ENCODE results near the gene ADARB2.

Gene ADARB2

DNA sequence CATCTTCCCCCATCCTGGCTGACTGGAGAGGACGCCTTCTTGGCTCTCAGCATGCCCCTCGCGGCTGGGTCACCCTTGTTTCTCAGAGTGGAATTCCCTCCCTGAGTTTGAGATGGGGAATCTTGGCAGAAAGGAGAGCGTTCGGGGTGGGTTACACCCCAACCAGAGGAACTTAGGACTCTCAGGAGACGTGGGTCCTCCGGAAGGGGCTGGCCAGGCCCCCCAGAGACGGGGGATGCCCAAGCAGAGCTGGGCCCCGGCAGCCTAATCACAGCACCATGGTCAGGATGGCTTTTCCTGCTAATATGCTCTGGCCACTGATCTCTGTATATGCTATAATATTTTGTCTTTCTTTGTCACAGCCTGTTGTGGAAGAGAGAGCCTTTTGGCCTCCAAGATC is 466.8 kb downstream of the ADARB2 start:
- no peak overlapping the region for H3K4me3 ChIP-seq (ENCODE audit: low read depth in 1 of 2, low read length in 1 of 2)
- H3K4me1 ChIP-seq (ENCODE audit: control insufficient read depth in 1 of 2, insufficient read depth in 1 of 2, low read depth in 1 of 2, low read length in 1 of 2) = peaks cover 2 to 7% of the 10 kb centered on the region in 2 experiments
- peaks cover 3% of the 10 kb centered on the region for H3K27me3 ChIP-seq
- TF ChIP-seq, protein P1, sequence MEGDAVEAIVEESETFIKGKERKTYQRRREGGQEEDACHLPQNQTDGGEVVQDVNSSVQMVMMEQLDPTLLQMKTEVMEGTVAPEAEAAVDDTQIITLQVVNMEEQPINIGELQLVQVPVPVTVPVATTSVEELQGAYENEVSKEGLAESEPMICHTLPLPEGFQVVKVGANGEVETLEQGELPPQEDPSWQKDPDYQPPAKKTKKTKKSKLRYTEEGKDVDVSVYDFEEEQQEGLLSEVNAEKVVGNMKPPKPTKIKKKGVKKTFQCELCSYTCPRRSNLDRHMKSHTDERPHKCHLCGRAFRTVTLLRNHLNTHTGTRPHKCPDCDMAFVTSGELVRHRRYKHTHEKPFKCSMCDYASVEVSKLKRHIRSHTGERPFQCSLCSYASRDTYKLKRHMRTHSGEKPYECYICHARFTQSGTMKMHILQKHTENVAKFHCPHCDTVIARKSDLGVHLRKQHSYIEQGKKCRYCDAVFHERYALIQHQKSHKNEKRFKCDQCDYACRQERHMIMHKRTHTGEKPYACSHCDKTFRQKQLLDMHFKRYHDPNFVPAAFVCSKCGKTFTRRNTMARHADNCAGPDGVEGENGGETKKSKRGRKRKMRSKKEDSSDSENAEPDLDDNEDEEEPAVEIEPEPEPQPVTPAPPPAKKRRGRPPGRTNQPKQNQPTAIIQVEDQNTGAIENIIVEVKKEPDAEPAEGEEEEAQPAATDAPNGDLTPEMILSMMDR (IDR thresholded peaks at IDR 0.05) = no peak
- no peaks in the 10 kb centered on the region for H3K36me3 ChIP-seq
- no peaks in the 10 kb centered on the region for H3K9me3 ChIP-seq
- H3K27ac ChIP-seq = no peak overlapping the region

GRCh38 chr10:1268831-1269230 is 468.5 kb downstream of the ADARB2 start:
- no peaks in the 10 kb centered on the region for H3K36me3 ChIP-seq
- TF ChIP-seq, protein P1 (IDR thresholded peaks at IDR 0.05) = no peak

GRCh38 chr10:1267568-1267967 is 469.8 kb downstream of the ADARB2 start:
- Histone ChIP-seq H3K4me1 (ENCODE audit: control insufficient read depth in 1 of 2, insufficient read depth in 1 of 2, low read depth in 1 of 2, low read length in 1 of 2) (peaks cover 2 to 7% of the 10 kb centered on the region in 2 experiments), H3K27me3 (peaks cover 3% of the 10 kb centered on the region), H3K4me3 (ENCODE audit: low read depth in 1 of 2, low read length in 1 of 2) (no peak overlapping the region), H3K36me3 (no peaks in the 10 kb centered on the region), H3K27ac (no peak overlapping the region), H3K9me3 (no peaks in the 10 kb centered on the region)
- TF ChIP-seq, protein P1 (IDR thresholded peaks at IDR 0.05) = no peak

More at GRCh38 chr10:1268831-1269230, 468.5 kb downstream of the ADARB2 start:
- no peak overlapping the region for H3K27ac ChIP-seq
- peaks cover 3% of the 10 kb centered on the region for H3K27me3 ChIP-seq
- no peaks in the 10 kb centered on the region for H3K9me3 ChIP-seq
- H3K4me1 ChIP-seq (ENCODE audit: control insufficient read depth in 1 of 2, insufficient read depth in 1 of 2, low read depth in 1 of 2, low read length in 1 of 2) = peaks cover 2 to 7% of the 10 kb centered on the region in 2 experiments
- no peak overlapping the region for H3K4me3 ChIP-seq (ENCODE audit: low read depth in 1 of 2, low read length in 1 of 2)

DNA sequence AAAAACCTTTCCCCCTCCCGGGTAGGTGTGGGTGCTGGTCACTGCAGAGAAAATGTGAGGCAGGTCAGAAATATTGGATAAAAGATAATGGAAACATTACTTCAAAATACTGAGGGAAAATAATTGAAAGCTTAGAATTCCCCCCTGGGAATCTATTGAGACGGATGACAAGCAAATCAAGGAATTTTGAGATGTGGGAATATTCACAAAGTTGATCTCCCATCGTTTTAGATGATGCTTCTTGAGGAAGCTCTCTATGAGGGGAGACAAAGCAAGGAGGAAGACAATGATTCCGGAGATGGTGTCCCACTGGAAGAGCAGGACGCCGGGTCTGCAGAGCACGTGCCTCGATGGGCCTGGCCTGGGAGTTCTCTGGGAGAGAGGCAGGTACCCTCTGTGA is 470.2 kb downstream of the ADARB2 start:
- TF ChIP-seq, protein P1 (IDR thresholded peaks at IDR 0.05) = no peak
- Histone ChIP-seq H3K27me3 (peaks cover 3% of the 10 kb centered on the region), H3K36me3 (no peaks in the 10 kb centered on the region), H3K27ac (no peak overlapping the region), H3K4me3 (ENCODE audit: low read depth in 1 of 2, low read length in 1 of 2) (no peak overlapping the region), H3K4me1 (ENCODE audit: control insufficient read depth in 1 of 2, insufficient read depth in 1 of 2, low read depth in 1 of 2, low read length in 1 of 2) (peaks cover 2 to 7% of the 10 kb centered on the region in 2 experiments), H3K9me3 (no peaks in the 10 kb centered on the region)

DNA sequence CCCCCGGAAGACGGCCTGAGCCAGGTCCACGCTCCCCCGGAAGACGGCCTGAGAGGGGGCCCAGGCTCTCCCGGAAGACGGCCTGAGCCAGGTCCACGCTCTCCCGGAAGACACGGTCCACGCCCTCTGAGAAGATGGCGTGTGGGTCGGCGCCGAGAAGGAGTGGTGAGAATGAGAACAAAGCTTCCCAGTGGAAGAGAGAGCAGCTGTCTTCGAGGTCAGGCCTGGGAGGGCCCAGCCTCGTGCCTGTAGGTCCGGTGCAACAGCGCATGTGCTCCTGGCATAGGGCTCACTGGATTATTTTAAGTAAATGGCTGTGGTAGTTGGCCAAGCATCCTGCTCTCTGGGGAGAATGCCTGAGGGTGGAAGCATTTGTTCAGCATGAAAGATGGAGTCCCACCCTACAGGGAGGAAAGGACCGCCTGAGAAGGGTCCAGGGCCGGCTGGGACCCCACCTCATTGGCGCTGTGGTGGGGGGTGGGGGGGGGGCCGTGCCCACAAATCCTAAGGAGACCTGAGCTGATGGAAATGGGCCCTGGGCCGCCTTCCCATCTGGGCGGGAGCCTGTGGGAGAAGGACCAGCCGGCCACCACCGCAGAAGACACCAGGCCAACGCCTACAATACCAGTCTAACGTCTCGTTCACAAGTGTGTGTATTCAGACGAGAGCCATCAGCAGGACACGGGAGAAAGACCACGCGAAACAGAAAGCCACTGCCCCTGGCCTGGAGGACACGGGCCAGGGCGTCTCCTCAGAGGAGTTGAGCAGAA is 471.1 kb downstream of the ADARB2 start:
- Histone ChIP-seq H3K4me1 (ENCODE audit: control insufficient read depth in 1 of 2, insufficient read depth in 1 of 2, low read depth in 1 of 2, low read length in 1 of 2) (peaks cover 2 to 7% of the 10 kb centered on the region in 2 experiments), H3K27me3 (peaks cover 3% of the 10 kb centered on the region), H3K27ac (no peak overlapping the region), H3K4me3 (ENCODE audit: low read depth in 1 of 2, low read length in 1 of 2) (no peak overlapping the region), H3K9me3 (no peaks in the 10 kb centered on the region), H3K36me3 (no peaks in the 10 kb centered on the region)
- TF ChIP-seq, protein P1 (IDR thresholded peaks at IDR 0.05) = no peak
